Hematopoietic multipotent progenitor cell treated with erythropoietin and hydrocortisone succinate and interleukin-3 and kit ligand, for 17 days (in vitro differentiated cells): ENCODE data around the gene EML2.
"Not testable (repeated sequence)": the region's sequence is repeated elsewhere in the genome, so short reads cannot be mapped to it uniquely, and the experiment has no call there.

ENCODE experiments used
- DNase-seq: peaks from one replicate; pipeline ENCODE4 v3.0.0-alpha.2; 2015; ENCODE audit warnings: low spot score

EML2 gene

DNA sequence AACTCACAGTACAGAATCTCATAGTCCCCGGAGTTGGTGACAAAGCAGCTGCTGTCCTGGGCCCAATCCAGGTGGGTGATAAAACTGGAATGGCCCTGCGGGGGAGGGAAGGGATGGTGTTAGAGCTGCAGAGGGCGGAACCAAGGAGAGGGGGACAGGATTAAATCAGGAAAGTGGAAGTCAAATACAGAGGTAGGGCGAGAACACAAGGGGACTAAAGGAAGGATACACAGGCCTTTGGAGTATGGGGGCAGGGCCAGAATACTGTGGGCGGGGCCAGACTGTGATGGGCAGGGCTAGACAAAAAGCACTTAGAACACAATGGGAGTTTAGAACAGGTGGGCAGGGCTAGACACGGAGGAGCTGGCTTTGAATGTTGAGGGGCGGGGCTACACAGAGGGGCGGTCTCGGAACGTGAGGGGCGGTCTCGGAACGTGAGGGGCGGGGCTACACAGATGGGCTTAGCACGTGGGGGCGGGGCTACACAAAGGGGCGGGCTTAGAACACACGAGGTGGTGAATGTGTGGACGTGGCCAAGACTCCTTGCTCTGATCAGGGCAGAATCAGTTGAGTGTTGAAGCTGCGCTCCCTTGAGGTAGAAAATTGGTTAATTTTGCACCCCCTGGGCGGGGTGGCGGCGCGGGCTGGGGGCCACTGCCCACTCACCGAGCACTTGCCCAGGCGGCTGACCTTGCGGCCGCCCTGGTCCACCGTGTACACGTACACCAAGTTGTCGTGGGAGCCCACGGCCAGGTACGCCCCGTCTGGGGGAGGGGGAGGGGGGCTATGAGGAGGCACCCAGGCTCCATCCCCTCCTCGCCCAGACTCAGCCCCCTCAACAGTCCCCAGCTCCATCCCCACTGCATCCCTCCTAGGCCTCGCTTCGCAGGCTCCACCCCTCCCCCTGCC lies 23.1 kb downstream of the EML2 start:
- peak; percentile 51 for DNase-seq

DNA sequence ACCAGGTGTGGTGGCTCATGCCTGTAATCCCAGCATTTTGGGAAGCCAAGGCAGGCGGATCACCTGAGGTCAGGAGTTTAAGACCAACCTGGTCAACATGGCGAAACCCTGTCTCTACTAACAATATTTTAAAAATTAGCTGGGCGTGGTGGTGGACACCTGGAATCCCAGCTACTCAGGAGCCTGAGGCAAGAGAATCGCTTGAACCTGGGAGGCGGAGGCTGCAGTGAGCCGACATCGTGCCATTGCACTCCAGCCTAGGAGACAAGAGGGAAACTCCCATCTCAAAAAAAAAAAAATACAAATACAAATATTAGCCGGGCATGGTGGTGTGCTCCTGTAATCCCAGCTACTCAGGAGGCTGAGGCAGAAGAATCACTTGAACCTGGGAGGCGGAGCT lies 24.1 kb downstream of the EML2 start:
- not testable (repeated sequence) for DNase-seq

DNA sequence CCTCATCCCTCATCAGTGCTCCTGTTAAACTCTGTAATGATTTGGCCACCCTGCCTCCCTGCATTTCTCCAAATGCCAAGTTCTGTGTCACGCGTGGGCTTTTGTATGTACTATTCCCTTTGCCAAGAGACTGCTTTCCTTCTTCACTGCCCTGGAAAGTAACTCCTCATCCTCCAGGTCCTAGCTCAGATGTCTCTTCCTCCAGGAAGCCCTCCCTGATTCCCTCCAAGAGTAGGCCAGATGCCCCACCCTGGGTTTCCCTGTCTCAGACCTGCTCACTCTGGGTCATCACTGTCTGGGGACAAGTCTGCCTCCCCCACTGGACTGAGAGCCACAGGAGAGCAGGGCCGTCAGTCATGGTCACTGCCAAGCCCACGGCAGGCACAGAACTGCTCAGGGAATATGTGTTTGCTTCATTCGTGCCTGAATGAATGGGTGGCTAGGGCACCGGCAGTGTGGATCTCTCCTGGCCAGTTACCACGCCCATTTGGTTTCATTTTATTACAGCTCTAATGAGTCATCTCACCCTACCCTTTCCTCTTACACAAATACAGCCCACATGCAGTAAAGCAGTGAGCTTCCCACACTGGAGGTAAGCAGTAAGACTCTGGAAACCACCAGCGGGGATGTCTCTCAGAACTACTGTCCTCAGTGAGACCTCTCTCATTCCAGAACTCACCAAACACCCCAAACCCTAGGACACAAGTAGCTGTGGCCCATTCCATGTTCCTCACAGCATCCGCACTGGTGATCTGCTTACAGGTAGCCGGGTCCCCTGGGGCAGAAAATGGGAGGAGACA lies 25.1 kb downstream of the EML2 start:
- peak; percentile 22 for DNase-seq

DNA sequence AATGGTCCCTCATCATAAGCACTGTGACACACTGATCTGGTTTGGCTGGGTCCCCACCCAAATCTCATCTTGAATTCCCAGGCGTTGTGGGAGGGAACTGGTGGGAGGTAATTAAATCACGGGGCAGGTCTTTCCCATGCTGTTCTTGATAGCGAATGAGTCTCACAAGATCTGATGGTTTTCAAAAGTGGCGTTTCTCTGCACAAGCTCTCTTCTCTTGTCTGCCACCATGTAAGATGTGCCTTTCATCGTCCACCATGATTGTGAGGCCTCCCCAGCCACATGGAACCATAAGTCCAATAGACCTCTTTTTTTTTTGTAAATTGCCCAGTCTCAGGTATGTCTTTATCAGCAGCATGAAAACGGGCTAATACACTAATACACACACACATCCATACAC lies 30.2 kb downstream of the EML2 start:
- no peak for DNase-seq

DNA sequence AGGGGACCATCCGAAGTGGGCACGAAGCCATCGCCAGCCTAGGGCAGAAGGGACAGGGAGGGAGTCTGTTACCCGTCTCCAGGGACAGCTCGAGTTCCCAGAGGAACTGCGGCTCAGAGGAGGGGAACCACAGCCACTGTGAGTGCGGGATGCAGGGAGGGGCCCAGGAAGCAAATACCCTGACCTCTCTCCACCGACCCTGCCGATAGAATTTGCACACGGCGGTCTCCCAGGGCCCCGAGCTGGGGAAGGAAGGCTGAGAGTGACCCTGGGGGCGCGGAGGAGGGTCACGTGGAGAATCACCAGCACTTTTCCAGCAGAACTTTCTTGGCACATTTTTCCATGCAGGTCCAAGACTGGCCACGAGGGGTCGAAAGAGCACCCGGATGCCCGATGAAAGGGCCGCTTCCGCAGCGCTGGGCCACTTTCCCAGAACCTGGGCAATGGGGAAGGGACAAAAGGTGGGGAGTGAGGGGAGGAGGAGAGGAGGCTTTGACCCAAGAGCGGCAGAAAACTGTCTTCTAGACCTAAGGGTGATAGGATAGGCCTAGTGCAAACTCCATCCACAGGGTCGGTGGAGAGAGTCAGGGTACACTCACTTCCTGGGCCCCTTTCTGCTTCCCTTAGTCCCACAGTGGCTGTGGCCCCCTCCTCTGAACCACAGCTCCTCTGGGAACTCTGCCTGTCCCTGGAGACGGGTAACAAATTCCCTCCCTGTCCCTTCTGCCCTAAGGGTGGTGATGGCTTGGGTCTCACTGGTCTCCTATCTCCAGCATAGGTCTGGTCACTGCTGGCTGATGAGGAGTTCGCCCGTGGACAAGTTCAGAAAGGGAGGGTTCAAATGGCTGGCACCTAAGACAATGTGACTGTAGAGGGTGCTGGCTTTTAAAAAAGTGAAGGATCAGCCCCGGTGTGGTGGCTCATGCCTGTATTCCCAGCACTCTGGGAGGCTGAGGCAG lies 31.8 kb downstream of the EML2 start:
- peak; percentile 52 for DNase-seq

DNA sequence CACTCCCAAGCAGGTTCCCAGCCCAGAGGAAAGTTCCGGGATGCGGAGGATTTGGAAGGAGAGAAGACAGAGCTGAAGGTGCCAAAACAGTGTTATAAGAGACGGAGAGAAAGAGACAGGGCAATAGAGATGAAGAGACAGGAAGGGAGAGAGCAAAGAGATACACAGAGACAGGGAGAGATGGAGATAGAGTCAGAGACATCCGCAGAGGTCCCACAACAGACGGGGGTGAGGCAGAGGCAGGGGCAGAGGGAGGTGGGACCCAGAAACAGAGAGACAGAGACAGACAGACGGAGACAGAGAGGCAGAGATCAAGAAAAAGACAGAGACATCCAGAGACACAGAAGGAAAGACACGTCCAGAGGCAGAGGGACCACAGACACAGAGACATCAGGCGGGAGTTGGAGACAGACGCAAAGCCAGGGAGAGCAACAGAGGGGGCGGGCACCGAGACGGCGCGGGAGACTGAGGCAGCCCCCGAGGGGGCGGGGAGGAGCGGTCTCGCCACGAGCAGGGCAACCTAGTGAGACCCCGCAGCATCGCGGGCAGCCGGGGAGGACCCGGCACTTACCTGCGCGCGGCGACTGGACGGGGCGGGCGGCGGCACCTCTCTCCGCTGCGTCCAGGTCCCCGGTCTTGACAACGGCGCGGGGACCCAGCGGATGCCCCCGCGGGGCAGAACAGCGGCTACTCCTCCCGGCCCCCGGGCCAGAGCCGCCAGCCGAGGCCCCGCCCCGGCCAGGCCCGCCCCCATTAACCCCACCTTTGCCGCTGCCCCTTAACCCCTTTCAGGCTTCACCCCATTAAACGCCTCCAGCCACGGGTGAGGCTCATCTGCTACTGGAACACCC lies 37.4 kb downstream of the EML2 start, which contains the start of gene GPR4:
GPR4 (minus strand) TSS at position 689 of the 851 bp plus-strand sequence. CDS start 10,346 bp downstream, outside the sequence.
- no peak for DNase-seq

DNA sequence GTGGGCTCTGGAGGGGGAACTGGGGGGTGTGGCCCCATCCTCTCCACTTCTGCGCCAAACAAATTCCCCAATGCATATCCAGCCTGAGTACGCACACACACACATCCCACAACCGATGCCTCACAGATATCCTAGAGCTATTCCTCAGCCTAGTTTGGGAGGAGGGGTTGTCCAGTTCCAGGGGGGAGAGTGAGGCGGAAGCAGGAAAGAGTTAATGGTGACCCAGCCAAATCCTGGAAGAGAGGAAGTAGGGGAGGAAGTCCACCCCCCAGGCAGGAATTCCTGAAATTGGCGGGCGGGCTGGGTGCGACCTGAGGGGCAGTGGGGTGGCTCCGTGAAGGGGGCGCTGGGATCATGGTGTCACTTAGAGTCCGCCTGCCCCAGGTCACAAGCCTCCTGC lies 38.1 kb downstream of the EML2 start:
- DNase-seq = no peak

DNA sequence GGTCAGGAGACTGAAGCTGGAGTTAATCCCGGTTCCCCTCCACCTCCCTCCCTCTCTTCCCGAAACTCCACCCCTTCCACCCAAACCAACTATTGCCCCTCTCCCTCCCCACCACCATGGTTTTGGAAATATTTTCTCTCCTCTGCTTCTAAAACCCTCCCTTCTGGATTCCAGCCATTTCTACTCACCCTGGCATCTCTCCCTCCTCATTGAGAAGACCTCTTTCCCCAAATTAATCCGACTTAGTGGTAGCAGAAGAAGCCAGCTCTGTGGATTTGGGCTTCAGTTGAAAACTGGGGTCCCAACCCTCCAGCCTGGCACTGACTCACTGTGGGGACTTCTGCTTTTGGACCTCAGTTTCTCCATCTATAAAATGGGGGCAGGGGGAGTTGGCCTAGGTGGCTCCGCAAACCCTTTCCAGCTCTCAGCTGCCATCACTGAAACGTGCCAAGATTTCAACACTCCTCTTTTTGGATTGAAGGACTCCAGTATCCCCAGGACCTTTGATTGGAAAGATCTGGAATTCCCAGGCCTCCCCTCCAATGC lies 38.8 kb downstream of the EML2 start:
- no peak for DNase-seq

DNA sequence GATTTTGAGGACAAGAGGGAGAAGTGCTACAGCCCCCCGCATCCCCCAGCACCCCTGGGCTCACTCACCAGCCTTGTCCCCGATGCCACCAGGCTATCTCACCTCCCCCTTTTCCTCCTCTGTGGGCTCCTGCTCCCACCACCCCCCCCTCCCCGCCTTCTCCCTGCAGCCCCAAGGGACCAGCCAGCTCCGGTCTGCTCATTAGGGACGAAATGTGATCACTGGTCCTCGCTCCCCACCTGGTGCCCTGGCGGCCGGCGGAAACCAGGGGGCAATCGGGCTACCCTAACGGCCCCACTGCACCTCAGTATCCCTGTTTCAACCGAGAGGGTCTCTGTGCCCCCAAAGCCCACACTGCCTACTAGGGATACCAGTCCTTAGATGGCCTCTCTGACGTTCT lies 39.9 kb downstream of the EML2 start:
- DNase-seq = no peak

DNA sequence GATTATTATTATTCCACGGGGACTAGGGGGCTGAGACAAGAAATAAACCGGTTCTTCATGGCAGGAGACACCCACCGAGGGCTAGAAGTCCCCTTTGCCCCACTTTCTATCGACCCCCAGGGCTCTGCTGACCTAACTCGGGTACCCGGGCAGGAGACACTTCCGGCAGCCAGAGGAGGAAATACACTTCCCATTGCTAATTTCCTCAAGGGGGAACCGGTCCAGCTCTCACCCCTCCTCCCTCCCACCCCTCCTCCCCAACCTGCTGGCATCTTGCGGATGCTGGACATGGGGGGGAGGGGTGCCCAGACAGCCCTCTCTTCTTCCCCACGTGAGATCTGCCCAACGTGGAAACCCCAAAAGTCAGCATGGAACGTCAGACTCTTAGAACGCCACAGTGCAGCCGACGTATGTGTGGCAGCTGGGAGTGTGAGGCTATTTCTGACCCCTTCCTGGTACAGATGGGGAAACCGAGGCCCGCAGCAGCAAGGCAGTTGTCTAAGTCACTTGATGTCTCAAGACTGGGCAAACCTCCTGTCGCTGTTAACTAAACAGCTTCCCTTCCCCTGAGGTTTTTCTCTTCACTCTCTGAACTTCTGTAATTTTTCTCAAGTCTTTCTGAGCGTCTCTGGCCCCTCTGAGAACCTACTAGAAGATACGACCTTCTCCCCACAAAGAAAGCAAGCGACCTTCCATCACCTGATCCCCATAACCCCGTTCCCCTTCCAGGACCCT lies 40.8 kb downstream of the EML2 start:
- DNase-seq = no peak

DNA sequence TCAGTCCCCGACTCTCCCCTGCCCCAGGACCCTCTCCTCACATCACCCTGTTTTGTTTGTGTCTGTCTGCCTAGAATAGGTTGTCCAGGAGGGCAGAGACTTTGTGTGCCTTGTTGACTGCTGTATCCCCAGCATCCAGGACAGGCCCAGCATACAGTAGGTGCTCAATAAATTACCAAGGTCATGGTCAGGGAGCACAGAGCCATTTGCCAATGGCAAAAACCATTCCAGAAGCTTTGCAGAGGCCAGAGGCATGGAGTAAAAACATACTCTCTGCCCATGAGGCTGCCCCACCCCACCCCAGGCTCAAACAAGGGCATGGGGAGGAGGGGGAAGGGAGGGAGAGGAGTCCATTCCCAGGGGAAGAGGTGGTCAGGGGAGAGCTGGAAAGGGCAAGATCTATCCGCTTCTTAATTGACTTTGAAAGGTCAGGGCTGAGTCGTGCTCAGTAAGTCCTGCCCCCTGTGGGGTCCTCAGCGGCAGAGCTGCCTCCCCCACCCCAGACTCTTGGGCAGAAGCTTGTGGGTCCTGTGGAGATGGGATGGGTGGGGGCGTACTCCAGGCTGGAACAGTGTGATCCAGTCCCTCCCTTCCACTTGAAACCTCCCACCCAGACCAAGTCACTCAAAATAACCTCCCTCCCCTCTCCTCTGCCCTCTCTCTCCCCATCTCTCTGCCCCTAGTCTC lies 41.6 kb downstream of the EML2 start:
- no peak for DNase-seq

DNA sequence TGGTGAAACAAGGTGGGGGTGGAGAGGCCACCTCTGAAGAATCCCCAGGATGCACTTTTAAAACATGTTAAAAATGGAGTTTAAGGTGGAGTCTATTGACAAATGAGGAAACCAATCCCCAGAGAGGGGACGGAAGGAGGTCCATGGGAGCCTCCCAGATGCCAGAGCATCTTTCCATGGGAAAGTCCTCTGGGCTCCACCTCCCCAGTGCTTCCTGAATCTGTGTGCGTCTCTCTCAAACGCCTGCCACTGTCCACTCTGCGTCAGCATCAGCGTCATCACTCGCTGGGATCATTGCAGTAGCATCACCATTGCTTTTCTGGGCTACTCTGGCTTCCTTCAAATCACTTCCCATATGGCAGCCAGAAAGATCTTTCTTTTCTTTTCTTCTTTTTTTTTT lies 43.4 kb downstream of the EML2 start:
- no peak for DNase-seq

DNA sequence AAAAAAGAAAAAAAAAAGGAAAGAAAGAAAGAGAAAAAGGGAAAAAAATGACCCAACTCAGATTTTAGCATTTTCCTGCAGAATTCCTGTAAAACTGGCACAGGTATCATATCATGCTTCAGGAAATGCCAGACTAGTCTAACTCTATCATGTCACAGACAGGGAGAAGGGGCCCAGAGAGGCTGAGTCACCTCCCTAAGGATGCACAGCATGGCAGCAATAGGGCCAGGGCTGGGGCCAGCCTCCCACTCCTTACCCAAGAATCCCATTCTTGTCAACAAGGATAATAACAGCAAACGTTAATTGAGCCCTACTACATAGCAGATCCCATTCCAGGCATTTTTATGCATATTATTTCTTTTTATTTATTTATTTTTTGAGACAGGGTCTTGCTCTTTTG lies 45.7 kb downstream of the EML2 start:
- no peak for DNase-seq

DNA sequence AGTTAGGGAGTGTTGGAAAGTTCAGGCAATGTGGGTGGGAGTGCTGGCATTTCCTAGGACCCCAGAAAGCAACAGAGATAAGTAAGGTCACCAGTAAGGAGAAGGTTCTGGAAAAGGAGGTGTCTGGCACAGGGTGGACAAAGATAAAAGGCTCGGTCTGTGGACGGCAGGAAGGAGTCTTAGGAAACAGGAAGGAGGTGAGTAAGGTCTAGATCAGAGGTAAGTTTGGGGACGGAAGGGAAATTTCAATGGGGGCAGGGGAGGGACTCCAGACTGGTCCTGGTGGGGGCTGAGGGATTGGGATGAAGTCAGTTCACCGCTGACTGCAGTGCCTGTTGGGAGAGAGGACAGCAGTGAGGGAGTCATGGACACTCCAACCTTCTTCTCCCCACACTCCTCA lies 46.8 kb downstream of the EML2 start:
- DNase-seq = no peak

DNA sequence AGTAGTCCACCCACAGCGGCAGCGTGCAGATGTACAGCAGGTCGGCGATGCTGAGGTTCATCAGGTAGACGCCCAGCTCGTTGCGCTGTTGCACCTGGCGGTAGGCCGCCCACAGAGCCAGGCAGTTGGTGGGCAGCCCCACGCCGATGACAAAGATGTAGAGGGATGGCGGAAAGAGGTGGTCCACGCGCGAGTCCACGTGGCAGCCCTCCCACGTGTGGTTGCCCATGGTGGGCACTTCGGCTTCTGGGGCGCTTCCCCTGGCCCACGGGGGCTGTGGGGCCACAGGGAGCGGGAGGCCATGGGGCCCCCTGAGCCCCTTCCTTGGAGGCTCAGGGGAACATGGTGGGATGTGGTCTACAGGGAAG lies 47.6 kb downstream of the EML2 start:
- DNase-seq = no peak

DNA sequence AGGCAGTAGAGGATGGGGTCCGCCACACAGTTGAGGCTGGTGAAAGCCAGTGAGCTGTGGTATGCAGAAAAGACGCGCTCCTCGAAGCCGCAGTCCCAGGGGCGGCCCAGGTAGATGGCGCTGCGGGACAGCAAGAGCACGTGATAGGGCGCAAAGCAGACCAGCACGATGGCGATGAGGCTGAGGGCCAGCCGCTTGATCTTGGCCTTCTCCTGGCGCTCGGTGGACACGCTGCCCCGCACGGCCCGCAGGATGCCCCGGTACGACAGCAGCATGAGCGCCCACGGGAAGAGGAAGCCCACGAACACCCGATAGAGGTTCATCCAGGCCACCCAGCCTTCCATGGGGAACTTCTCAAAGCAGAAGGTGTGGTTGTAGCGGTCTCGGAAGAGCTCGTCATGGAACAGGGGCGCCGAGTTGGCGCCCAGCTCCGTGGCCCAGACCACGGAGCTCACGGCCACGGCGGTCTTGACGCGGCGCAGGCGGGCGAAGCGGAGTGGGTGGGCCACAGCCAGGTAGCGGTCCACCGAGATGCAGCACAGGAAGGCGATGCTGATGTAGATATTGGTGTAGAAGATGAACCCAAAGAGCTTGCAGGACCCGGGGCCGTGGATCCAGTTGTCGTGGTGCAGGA lies 48.1 kb downstream of the EML2 start:
- no peak for DNase-seq

DNA sequence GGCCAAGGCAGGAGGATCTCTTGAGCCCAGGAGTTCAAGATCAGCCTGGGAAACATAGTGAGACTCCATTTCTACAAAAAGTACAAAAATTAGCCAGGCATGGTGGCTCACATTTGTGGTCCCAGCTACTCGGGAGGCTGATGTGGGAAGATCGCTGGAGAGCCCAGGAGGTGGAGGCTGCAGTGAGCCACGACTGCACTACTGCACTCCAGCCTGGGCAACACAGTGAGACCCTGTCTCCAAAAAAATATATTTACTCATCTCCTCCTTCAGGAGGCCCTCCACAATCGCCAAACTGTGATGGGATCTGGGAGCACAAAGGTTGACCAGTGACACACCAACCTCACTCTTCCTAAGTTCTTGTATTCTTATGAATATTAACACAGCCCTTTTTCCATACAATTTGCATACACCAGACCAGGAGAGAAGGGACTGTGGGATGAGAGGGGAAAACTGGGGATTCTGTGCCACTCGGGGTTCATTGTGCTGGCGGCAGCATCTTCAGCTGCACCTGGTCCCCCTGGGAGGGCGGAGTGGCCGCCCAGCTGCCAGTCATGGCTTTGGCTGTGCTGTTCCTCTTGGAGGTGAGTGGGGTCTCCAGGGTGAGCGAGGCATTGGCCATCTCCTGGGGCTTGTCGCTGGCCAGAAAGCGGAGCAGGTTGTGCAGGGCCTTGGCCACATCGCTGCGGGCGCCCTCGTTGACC lies 48.7 kb downstream of the EML2 start:
- DNase-seq = no peak

DNA sequence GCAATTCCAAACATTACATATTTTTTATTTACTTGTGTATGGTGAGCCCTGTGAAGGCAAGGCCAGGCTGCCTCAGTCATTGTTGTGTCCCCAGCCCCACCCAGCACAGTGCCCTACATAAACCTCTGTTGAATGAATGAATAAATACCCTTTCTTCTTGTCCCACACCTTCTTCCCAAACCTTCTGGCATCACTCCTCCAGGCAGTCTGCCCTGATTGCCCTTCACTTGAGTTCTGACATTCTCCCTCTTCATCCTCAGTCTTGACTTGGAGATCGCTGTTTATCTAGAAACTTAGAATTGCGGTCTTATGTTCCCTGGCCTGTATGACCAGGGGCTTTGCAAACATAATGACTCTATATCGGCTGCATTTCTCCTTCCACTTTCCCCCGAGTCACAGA lies 49.4 kb downstream of the EML2 start:
- DNase-seq = no peak
